Chondrocyte (in vitro differentiated cells): Measurements from ENCODE around the gene SULT1A3. TPM values are rescaled to one million over a fixed set of nuclear protein-coding genes. Genes with fewer than 3 reads are reported as not detected.

Experiments used
- DNase-seq: peaks from one replicate; pipeline ENCODE4 v3.0.0; 2021; ENCODE audit warnings: mixed read lengths, low spot score
- H3K27ac Mint-ChIP-seq: one replicate; pipeline ENCODE4 v1.8.0; 2021; ENCODE audit warnings: mild to moderate bottlenecking, moderate library complexity, mixed read lengths; ENCODE audit not compliant: unreplicated experiment
- H3K27me3 Mint-ChIP-seq: 2 replicates; pipeline ENCODE4 v1.8.0; 2021; ENCODE audit warnings: low read depth, mixed read lengths
- H3K36me3 Mint-ChIP-seq: 2 replicates; pipeline ENCODE4 v1.8.0; 2021; ENCODE audit warnings: low read depth, mixed read lengths
- H3K4me1 Mint-ChIP-seq: 2 replicates; pipeline ENCODE4 v1.8.0; 2021; ENCODE audit warnings: low read depth, mild to moderate bottlenecking, mixed read lengths
- H3K4me3 Mint-ChIP-seq: one replicate; pipeline ENCODE4 v1.8.0; 2021; ENCODE audit warnings: mild to moderate bottlenecking, moderate library complexity, mixed read lengths; ENCODE audit not compliant: unreplicated experiment
- H3K9me3 Mint-ChIP-seq: 2 replicates; pipeline ENCODE4 v1.8.0; 2021; ENCODE audit warnings: low read depth, mixed read lengths
- CTCF ChIP-seq: fragments of 200-600 bp; sonication (generic); IDR thresholded peaks from 2 replicates; pipeline ENCODE4 v1.5.0; 2021; ENCODE audit warnings: antibody characterized with exemption, mild to moderate bottlenecking, moderate library complexity
- total RNA-seq: library from RNA; stranded (reverse); gene quantifications from 3 replicates; pipeline ENCODE4 v1.2.1, GENCODE V29; 2021

Gene SULT1A3
- total RNA-seq, 1 donor from 2014 or later: 14.1 TPM

DNA sequence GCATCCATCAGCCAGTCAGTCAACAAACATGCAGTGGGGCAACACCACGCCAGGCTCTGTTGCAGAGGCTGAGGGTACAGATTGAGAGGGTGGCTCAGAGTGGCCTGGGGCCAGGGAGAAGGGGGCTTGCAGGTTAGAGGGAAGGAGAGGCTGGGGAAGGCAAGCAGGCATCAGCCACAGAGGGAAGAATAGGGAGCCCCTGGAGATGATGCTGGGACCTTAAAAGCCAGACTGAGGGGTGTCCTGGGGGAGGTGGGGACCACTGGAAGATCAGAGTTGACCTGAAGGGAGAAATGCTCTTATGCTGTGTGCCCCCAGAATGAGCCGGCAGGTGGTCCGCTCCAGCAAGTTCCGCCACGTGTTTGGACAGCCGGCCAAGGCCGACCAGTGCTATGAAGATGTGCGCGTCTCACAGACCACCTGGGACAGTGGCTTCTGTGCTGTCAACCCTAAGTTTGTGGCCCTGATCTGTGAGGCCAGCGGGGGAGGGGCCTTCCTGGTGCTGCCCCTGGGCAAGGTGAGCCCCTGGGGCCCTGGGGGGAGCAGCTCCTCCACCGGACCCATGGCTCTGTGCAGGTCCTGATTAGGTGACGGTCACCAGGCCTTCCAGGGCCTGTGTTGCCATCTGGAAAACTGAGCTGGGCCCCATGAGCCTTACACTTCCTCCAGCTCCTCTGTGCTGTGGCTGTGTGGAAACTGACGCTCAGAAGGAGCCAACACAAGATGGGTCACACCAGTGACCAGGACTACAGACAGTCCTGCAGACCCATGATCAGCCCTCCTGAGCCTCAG, 14.0 kb upstream of the SULT1A3 start:
- no peaks in the 10 kb centered on the region for H3K27me3 Mint-ChIP-seq
- no peak for TF ChIP-seq CTCF
- no peak overlapping the region for H3K4me3 Mint-ChIP-seq
- H3K27ac Mint-ChIP-seq: no peak overlapping the region
- DNase-seq: no peak
- H3K36me3 Mint-ChIP-seq: no peaks in the 10 kb centered on the region
- H3K4me1 Mint-ChIP-seq: peaks cover 9% of the 10 kb centered on the region
- H3K9me3 Mint-ChIP-seq: no peaks in the 10 kb centered on the region

- Mint-ChIP-seq H3K4me3 (no peak overlapping the region), H3K4me1 (peaks cover 9% of the 10 kb centered on the region), H3K36me3 (no peaks in the 10 kb centered on the region), H3K27ac (no peak overlapping the region), H3K27me3 (no peaks in the 10 kb centered on the region), H3K9me3 (no peaks in the 10 kb centered on the region)
- no peak for DNase-seq
- TF ChIP-seq CTCF: no peak
These were observed 13.2 kb upstream of the SULT1A3 start for GRCh38 chr16:30185683-30186421.

DNA sequence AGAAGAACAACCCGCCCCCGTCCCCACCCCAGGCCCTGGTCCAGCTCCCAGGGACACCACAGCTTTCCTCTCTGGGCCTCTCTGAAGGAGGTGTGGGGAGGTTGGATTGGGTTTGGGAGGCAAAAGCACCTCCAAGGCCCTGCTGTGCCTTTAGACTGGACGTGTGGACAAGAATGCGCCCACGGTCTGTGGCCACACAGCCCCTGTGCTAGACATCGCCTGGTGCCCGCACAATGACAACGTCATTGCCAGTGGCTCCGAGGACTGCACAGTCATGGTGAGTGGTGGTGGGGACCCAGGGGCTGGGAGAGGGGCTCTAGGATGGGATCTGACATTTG, 12.6 kb upstream of the SULT1A3 start:
- Mint-ChIP-seq H3K27ac (no peak overlapping the region), H3K9me3 (no peaks in the 10 kb centered on the region), H3K36me3 (no peaks in the 10 kb centered on the region), H3K4me1 (peaks cover 9% of the 10 kb centered on the region), H3K27me3 (no peaks in the 10 kb centered on the region), H3K4me3 (no peak overlapping the region)
- no peak for TF ChIP-seq CTCF
- DNase-seq: no peak

DNA sequence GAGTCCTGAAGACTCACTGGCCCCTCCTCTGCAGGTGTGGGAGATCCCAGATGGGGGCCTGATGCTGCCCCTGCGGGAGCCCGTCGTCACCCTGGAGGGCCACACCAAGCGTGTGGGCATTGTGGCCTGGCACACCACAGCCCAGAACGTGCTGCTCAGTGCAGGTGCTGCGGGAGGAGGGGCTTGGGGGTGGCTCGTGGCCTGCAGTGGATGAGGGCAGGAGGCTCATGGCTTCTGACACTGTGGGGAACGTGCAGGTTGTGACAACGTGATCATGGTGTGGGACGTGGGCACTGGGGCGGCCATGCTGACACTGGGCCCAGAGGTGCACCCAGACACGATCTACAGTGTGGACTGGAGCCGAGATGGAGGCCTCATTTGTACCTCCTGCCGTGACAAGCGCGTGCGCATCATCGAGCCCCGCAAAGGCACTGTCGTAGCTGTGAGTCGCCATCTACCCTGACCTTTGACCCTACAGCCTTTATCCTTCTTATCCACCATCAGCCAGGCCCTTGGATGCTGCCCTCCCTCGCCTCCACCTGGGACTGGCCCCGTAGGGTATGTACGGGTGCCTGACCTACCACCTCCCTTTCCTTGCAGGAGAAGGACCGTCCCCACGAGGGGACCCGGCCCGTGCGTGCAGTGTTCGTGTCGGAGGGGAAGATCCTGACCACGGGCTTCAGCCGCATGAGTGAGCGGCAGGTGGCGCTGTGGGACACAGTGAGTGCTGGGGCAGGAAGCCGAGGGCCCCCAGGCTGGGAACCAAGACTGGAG, 12.1 kb upstream of the SULT1A3 start:
- H3K36me3 Mint-ChIP-seq: no peaks in the 10 kb centered on the region
- H3K27ac Mint-ChIP-seq: no peak overlapping the region
- peaks cover 9% of the 10 kb centered on the region for H3K4me1 Mint-ChIP-seq
- peak; percentile 70 for TF ChIP-seq CTCF
- no peaks in the 10 kb centered on the region for H3K9me3 Mint-ChIP-seq
- peak; percentile 92 for DNase-seq
- no peaks in the 10 kb centered on the region for H3K27me3 Mint-ChIP-seq
- no peak overlapping the region for H3K4me3 Mint-ChIP-seq

- H3K27me3 Mint-ChIP-seq: no peaks in the 10 kb centered on the region
- no peak overlapping the region for H3K27ac Mint-ChIP-seq
- peak; percentile 22 for TF ChIP-seq CTCF
- no peak overlapping the region for H3K4me3 Mint-ChIP-seq
- H3K36me3 Mint-ChIP-seq: no peaks in the 10 kb centered on the region
- DNase-seq: no peak
- no peaks in the 10 kb centered on the region for H3K9me3 Mint-ChIP-seq
- peaks cover 9% of the 10 kb centered on the region for H3K4me1 Mint-ChIP-seq
These were observed 11.5 kb upstream of the SULT1A3 start for GRCh38 chr16:30187556-30187865.
